T-helper 2 cell treated with Interferon-gamma antibody and Interleukin-4, amounts not matched to agents 5 μg/mL and 100 μg/mL, for 36 hours (primary cell): ENCODE results near the gene OSBPL10.

ENCODE experiments used
- DNase-seq: peaks from one replicate; pipeline ENCODE4 v3.0.0; 2021; ENCODE audit warnings: low spot score
- H3K27ac Mint-ChIP-seq: one replicate; pipeline ENCODE4 v1.8.0; 2021; ENCODE audit warnings: mild to moderate bottlenecking, mixed read lengths
- H3K27me3 Mint-ChIP-seq: one replicate; pipeline ENCODE4 v1.8.0; 2021; ENCODE audit warnings: low read depth, mixed read lengths
- H3K36me3 Mint-ChIP-seq: one replicate; pipeline ENCODE4 v1.8.0; 2021; ENCODE audit warnings: low read depth, mixed read lengths
- H3K4me1 Mint-ChIP-seq: one replicate; pipeline ENCODE4 v1.8.0; 2021; ENCODE audit warnings: low read depth, mixed read lengths
- H3K4me3 Mint-ChIP-seq: one replicate; pipeline ENCODE4 v1.8.0; 2022; ENCODE audit warnings: mild to moderate bottlenecking, moderate library complexity, mixed read lengths
- H3K9me3 Mint-ChIP-seq: one replicate; pipeline ENCODE4 v1.8.0; 2021; ENCODE audit warnings: mixed read lengths

OSBPL10 gene

GRCh38 chr3:31918179-31919150 is 62.6 kb downstream of the OSBPL10 start:
- Mint-ChIP-seq H3K36me3 (peaks cover 10% of the 10 kb centered on the region), H3K4me3 (peak overlapping the region; percentile 68), H3K4me1 (peaks cover 32% of the 10 kb centered on the region), H3K27ac (peak overlapping the region; percentile 87), H3K27me3 (no peaks in the 10 kb centered on the region), H3K9me3 (peaks cover 28% of the 10 kb centered on the region)
- no peak for DNase-seq

DNA sequence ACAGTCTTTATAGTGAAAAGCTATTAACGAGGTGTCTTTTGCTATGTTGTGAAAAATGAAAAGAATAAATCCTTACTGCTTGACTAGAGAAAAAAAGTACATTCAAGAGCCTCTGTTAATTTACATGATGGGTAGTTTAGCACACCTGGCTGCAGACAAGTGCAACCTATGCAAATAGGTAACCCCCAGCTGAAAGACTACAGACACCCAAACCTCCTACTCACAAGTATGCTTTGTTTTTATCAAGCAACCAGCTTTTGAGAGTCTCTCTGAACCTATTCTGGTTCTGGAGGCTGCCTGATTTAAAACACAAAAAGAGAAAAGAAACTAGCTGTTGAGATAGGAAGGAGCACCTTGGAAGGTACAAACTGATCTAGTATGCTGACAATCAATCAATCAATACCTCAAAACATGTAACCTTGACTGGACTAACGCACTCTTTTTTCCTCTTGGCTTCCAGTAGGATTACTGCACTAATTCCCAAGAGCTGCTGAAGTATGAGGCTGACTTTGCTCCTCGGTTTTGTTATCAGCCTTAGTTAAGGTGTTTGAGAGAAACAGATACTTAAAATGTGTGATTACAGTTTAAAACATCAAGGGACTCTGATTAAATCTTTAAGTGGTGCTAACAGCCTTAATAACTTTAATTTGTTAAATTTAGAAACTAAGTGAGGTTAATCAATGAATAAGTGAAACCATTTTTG is 63.6 kb downstream of the OSBPL10 start:
- Mint-ChIP-seq H3K27ac (peak overlapping the region; percentile 76), H3K9me3 (peaks cover 28% of the 10 kb centered on the region)

DNA sequence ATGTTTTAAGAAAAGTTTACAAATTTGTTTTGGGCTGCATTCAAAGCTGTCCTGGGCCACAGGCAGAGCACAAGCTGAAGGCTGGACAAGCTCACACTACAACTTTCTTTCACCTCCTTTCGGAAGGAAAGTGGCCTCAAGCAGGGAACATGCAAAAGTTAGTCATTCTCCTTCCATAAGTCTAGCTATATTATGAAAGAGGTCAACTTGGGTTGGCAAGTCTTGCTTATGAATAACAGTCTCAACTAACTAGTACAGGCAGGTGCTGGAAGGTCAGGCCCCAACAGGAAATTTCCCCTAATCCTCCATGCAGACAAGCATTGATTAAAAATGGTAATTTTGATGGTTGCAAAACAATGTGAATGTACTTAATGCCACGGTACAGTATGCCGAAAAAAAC is 69.4 kb downstream of the OSBPL10 start:
- DNase-seq: no peak
- Mint-ChIP-seq H3K36me3 (no peaks in the 10 kb centered on the region), H3K4me1 (peaks cover 7% of the 10 kb centered on the region), H3K27ac (no peak overlapping the region), H3K4me3 (no peak overlapping the region), H3K9me3 (no peaks in the 10 kb centered on the region), H3K27me3 (no peaks in the 10 kb centered on the region)

More for the DNA sequence above, 63.6 kb downstream of the OSBPL10 start:
- DNase-seq: no peak
- Mint-ChIP-seq H3K36me3 (peaks cover 10% of the 10 kb centered on the region), H3K27me3 (no peaks in the 10 kb centered on the region), H3K4me1 (peaks cover 28% of the 10 kb centered on the region), H3K4me3 (peak overlapping the region; percentile 27)

- Mint-ChIP-seq H3K9me3 (no peaks in the 10 kb centered on the region), H3K4me1 (peaks cover 3% of the 10 kb centered on the region), H3K27ac (no peak overlapping the region), H3K36me3 (no peaks in the 10 kb centered on the region), H3K4me3 (no peak overlapping the region), H3K27me3 (no peaks in the 10 kb centered on the region)
- DNase-seq: no peak
Measured at GRCh38 chr3:31911124-31911523, 69.9 kb downstream of the OSBPL10 start.

- H3K4me3 Mint-ChIP-seq: no peak overlapping the region
- DNase-seq: no peak
Measured at GRCh38 chr3:31909455-31909854, 71.6 kb downstream of the OSBPL10 start.

DNA sequence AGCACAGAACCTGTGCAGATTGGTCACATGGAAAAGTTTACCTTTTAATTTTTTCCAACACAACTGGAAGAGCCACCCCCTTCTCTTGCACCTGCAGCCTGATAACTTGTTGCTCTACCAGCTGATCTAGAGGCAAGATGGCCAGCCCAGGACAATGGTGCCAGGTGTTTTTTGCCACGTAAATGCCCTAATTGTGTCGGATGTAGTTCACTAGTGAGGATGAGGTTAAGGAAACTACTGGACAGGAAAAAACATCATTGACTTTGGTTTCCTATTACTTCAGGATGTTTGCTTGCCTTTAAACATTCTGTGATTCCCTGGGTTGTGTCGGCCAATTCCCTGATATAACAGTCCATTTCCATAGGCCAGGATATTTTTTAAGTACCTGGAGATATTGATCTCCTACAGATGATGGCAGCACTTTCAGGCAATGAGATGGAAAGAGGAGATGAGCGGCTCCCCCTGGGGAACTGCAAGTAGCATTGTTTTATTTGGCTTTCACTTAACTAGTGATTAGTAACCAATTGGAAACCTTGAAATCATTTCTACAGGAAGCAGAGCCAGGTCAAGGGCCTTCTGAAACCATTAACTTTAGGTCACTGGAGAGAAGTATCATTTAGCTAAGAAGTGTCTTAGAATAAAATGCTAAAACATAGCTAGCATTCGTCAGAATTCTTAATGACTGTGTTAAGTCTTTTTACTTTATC is 72.5 kb downstream of the OSBPL10 start:
- Mint-ChIP-seq H3K27ac (no peak overlapping the region), H3K4me3 (no peak overlapping the region), H3K36me3 (no peaks in the 10 kb centered on the region), H3K4me1 (peaks cover 13% of the 10 kb centered on the region), H3K27me3 (no peaks in the 10 kb centered on the region), H3K9me3 (no peaks in the 10 kb centered on the region)
- DNase-seq: no peak

More at GRCh38 chr3:31909455-31909854, 71.6 kb downstream of the OSBPL10 start:
- Mint-ChIP-seq H3K36me3 (no peaks in the 10 kb centered on the region), H3K27me3 (no peaks in the 10 kb centered on the region), H3K4me1 (peaks cover 4% of the 10 kb centered on the region), H3K27ac (no peak overlapping the region), H3K9me3 (no peaks in the 10 kb centered on the region)

DNA sequence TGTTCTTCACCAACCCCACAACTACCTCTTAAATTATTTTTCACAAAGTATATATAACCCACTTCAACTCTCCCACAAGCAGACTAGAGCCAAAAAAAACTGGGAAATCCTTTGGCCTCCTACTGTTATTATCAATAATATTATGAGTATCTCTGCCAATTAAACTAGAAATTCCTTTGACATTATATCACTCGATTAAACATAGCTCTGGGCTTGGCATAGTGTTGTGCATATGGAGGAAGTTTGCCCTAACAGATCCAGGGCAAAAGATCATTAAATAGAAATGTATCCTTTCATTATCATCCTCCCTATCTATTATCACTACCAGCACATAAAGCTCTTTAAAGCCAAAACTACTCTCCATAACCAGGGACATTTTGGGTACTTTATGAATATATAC is 74.9 kb downstream of the OSBPL10 start:
- H3K4me1 Mint-ChIP-seq: peaks cover 19% of the 10 kb centered on the region
- H3K36me3 Mint-ChIP-seq: no peaks in the 10 kb centered on the region
- no peaks in the 10 kb centered on the region for H3K27me3 Mint-ChIP-seq
- H3K27ac Mint-ChIP-seq: no peak overlapping the region
- no peaks in the 10 kb centered on the region for H3K9me3 Mint-ChIP-seq
- no peak overlapping the region for H3K4me3 Mint-ChIP-seq
- no peak for DNase-seq

DNA sequence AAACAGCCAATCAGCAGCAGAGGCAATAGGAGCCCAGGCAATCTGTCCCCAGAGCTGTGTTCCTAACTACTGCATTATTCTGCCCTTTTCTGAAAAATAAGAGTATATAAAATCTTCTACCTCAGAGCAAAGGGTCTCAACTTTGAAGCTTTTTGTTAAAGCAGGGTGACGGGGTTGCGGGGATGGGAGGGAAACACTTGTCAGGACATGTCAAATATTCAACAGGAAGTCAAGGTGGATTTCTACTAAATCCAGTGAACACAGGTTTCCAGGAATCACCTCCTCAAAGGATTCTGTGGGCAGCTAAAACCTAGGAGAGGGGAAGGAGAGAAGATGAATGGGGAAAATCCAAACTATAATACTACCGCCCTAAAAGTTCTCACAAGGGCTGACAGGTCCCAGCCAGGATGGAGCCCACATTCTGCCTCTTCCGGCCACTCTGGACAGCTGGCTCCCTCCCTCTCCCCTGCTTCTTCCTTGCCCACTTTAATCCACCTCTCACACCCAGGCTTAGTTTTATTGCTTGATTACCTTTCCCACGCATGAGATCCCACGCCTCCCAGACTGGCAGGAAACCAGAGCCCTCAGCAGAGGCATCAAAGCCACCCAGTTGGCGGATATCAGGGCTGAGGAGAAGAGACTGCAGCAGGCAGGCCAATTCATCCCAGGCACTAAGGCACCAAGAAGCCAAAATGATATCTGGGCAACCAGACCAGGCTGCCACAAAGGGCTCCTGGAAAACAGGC is 77.2 kb downstream of the OSBPL10 start:
- H3K36me3 Mint-ChIP-seq: no peaks in the 10 kb centered on the region
- H3K4me3 Mint-ChIP-seq: no peak overlapping the region
- peak overlapping the region; percentile 22 for H3K27ac Mint-ChIP-seq
- peaks cover 29% of the 10 kb centered on the region for H3K4me1 Mint-ChIP-seq
- no peaks in the 10 kb centered on the region for H3K27me3 Mint-ChIP-seq
- H3K9me3 Mint-ChIP-seq: no peaks in the 10 kb centered on the region
- DNase-seq: no peak

GRCh38 chr3:31900583-31900982 is 80.5 kb downstream of the OSBPL10 start:
- peak overlapping the region; percentile 13 for H3K4me3 Mint-ChIP-seq
- H3K27me3 Mint-ChIP-seq: no peaks in the 10 kb centered on the region
- H3K36me3 Mint-ChIP-seq: no peaks in the 10 kb centered on the region
- H3K4me1 Mint-ChIP-seq: peaks cover 26% of the 10 kb centered on the region
- DNase-seq: no peak
- no peaks in the 10 kb centered on the region for H3K9me3 Mint-ChIP-seq
- no peak overlapping the region for H3K27ac Mint-ChIP-seq

- no peaks in the 10 kb centered on the region for H3K36me3 Mint-ChIP-seq
- no peak overlapping the region for H3K4me3 Mint-ChIP-seq
- peaks cover 2% of the 10 kb centered on the region for H3K27me3 Mint-ChIP-seq
- H3K9me3 Mint-ChIP-seq: no peaks in the 10 kb centered on the region
- peaks cover 12% of the 10 kb centered on the region for H3K4me1 Mint-ChIP-seq
- no peak overlapping the region for H3K27ac Mint-ChIP-seq
- DNase-seq: no peak
Measured at GRCh38 chr3:31896648-31897433, 84.2 kb downstream of the OSBPL10 start.

- H3K36me3 Mint-ChIP-seq: no peaks in the 10 kb centered on the region
- H3K9me3 Mint-ChIP-seq: no peaks in the 10 kb centered on the region
- H3K4me3 Mint-ChIP-seq: no peak overlapping the region
- no peak overlapping the region for H3K27ac Mint-ChIP-seq
- H3K27me3 Mint-ChIP-seq: peaks cover 2% of the 10 kb centered on the region
- H3K4me1 Mint-ChIP-seq: peaks cover 8% of the 10 kb centered on the region
- no peak for DNase-seq
Measured at GRCh38 chr3:31896026-31896425, 85.0 kb downstream of the OSBPL10 start.

- no peaks in the 10 kb centered on the region for H3K9me3 Mint-ChIP-seq
- H3K4me3 Mint-ChIP-seq: no peak overlapping the region
- H3K4me1 Mint-ChIP-seq: peaks cover 5% of the 10 kb centered on the region
- peaks cover 2% of the 10 kb centered on the region for H3K27me3 Mint-ChIP-seq
- H3K27ac Mint-ChIP-seq: no peak overlapping the region
- H3K36me3 Mint-ChIP-seq: no peaks in the 10 kb centered on the region
- no peak for DNase-seq
Measured at GRCh38 chr3:31895471-31895870, 85.6 kb downstream of the OSBPL10 start.
